Activated CD4-positive, alpha-beta T cell treated with anti-CD3 and anti-CD28 coated beads for 1 hour (primary cell): ENCODE data around the gene LBHD1.

ENCODE experiments used
- DNase-seq: peaks from one replicate; pipeline ENCODE4 v3.0.0-alpha.2; 2020

LBHD1 gene

GRCh38 chr11:62613291-62613778 is 58.7 kb downstream of the LBHD1 start:
- DNase-seq, result no peak
